ENCODE results near the gene S100A3.
A peak's percentile ranks its signal among the peaks of the same experiment; 100 is the strongest.
"Not testable (repeated sequence)": the region's sequence is repeated elsewhere in the genome, so short reads cannot be mapped to it uniquely, and the experiment has no call there.

Gene S100A3

DNA sequence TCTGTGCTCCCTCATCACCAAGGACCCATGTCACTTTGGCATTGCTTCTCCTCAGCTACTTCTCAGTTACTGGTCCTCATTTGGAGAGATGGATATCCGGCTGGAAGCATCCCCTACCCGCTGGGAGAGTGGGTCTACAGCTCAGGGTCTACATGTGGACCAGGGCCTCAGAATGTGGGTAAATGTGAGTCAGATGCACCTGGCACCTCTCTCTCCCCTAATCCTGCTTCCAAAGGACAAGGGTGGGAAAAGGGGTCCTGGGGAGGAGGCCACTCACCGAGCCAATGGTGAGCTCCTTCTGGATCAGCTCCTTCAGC lies 14.2 kb downstream of the S100A3 start:
- DNase-seq (ENCODE audit: low spot score) = no peak

GRCh38 chr1:153534226-153534924 lies 14.7 kb downstream of the S100A3 start:
- DNase-seq (ENCODE audit: low spot score) = no peak

DNA sequence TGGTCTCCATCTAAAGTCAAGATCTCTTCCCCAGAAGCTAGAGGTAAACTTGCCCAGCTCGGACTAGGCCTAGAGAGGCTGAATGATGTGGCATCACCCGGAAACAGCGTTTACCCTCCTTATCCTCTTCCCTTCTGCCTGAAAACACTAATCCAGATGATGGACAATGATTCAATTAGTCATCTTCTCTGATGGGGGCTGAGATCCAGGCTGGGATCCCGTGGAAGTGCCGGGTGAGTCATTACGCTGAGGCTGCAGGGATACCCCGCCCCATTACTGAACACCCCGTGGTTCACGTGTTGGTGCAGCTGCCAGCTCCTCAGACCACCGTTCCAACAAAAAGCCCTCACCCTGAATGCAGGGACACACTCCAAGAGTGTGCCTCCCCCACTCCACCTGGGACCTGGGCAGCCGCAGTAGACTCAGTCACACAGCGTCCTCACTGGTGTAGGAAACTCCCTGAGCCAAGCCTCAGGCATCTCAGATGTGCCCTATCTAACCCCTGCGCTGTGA lies 15.3 kb downstream of the S100A3 start:
- DNase-seq (ENCODE audit: low spot score) = no peak

DNA sequence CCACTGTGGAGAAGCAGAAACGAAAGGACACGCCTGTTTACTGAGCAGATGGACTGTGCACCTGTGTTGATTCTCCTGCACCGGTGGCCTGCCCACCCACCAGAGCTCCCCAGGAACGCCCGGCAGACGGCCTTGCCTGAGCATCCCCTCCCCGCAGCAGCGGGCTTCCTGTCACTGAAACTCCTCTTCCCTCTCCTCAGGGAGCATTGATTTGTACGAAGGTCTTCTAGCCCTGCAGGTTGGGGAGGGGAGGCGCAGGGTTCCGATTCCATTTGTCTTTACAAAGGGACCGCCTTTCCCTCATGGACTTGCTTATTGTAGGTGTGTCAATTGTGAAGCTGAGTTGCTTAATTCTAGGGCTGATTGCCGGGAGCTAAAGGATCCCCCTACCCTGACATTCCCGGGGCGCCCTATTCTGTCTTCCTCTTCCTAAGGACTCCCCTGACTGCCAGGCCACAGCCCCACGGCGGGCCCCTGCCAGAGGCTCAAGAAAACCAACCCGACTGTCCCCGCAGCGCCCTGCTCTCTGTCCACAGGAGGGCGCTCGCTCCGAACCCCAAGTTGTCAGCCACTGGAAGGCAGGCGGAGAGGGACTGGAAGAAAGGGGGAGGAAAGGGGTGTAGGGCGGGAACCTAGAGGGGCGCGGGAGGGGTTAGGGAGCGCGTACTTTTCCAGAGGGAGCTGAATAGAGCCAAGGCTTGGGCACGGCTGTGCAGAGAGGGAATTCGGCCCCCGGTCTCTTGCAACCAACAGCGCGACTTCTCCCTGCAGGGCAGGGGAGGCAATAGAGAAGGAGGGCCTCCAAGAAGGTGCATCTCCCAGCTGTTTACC lies 16.1 kb downstream of the S100A3 start:
- DNase-seq (ENCODE audit: low spot score) = peak; percentile 79

- peak; percentile 71 for DNase-seq (ENCODE audit: low spot score)
Observed at GRCh38 chr1:153532181-153532580, 16.9 kb downstream of the S100A3 start.

DNA sequence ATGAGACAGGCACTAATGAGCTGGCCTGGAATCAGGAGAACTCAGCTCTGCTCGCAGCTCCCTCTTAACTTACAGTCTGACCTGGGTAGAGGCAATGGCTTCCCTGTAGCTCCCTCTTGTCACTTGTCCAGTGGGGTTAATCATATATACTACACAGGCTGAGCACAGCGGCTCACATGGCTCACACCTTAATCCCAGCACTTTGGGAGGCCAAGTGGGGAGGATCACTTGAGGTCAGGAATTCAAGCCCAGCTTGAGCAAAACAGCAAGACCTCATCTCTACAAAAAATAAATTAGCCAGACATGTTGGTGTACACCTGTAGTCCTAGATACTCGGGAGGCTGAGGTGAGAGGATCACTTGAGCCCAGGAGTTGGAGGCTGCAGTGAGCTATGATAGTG lies 17.4 kb downstream of the S100A3 start:
- DNase-seq (ENCODE audit: low spot score) = no peak

DNA sequence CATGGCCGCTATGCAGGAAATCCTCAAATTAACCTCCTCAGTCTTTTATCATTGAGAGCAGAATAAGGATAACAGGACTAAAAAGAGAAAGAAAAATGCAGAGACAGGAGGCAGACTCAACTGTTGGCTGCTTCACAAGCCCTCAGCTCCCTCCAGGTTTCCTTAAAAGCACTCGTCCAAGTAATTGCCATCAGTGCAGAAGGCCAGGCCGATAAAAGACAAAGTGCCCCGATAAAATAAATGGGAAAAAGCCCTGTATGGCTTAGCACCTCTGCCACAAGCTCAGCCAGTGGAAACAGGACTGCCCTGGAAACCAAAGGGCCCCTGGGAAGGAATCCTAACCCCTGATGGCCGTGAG lies 21.4 kb downstream of the S100A3 start:
- no peak for DNase-seq (ENCODE audit: low spot score)

DNA sequence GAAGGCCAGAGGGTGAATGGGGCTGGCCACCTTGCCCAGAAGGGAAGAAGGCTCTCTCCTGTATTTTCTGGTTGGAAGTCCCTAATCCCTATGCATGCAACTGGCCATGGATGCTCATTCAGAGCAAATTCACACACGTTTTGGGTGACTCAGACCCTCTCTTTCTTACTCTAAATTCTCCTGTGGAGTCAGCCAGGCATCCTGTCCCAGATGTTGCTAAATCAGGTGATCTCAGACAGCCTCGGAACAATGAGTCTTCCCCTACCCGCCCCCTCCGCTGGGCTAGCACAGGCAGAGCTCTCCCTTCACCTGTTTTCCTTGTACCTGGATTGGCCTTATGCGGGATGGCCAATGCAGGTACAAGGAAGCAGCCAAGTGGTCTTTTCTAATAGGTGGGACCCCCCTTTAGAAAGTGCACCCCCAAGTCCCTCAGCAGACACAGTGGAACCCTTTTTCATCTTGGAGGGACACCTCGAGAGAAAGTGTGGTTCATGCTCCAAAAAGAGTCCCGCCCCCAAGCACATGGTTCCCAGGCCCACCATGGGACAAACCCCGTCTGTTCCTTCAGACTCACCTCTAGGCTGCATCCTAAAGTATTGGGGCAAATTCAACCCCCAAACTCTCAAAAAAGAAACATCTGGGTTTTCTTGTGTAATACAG lies 21.9 kb downstream of the S100A3 start:
- no peak for DNase-seq (ENCODE audit: low spot score)

- DNase-seq (ENCODE audit: low spot score) = no peak
Observed at GRCh38 chr1:153526132-153526543, 22.9 kb downstream of the S100A3 start.

DNA sequence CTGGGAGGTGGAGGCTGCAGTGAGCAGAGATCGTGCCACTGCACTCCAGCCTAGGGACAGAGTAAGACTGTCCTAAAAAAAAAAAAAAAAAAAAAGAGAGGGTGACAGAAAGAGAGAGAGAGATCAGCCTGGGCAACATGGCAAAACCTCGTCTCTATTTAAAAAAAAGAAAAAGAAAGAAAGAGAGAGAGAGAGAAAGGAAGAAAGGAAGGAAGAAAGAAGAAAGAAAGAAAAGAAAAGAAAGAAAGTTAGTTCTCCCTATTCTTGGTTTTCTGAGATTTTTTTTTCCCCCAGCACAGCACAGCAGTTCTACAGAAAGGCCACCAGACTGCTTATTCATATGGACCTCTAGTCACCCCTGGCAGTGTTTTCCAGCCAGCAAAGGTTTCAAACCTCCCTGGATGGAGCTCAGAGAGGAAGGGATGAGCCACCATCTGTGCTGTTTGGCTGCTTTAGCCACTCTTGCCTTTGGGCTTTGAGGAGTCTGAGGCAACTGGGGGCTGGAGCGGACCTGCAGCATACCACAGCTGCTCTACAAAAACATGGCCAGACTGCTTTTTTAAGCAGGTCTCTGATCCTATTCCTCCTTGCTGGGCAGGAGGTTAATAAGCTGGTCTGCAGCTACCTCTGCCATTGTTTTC lies 23.9 kb downstream of the S100A3 start:
- DNase-seq (ENCODE audit: low spot score) = no peak

- not testable (repeated sequence) for DNase-seq (ENCODE audit: low spot score)
Observed at GRCh38 chr1:153522353-153523048, 26.6 kb downstream of the S100A3 start.

DNA sequence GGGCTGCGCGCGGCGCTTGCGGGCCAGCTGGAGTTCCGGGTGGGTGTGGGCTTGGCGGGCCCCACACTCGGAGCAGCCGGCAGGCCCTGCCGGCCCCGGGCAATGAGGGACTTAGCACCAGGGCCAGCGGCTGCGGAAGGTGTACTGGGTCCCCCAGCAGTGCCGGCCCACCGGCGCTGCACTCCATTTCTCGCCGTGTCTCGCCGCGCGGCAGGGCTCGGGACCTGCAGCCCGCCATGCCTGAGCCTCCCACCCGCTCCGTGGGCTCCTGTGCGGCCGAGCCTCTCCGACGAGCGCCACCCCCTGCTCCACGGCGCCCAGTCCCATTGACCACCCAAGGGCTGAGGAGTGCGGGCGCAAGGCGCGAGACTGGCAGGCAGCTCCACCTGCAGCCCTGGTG lies 27.2 kb downstream of the S100A3 start:
- DNase-seq (ENCODE audit: low spot score) = not testable (repeated sequence)

GRCh38 chr1:153520818-153521476 lies 28.1 kb downstream of the S100A3 start:
- no peak for DNase-seq (ENCODE audit: low spot score)

DNA sequence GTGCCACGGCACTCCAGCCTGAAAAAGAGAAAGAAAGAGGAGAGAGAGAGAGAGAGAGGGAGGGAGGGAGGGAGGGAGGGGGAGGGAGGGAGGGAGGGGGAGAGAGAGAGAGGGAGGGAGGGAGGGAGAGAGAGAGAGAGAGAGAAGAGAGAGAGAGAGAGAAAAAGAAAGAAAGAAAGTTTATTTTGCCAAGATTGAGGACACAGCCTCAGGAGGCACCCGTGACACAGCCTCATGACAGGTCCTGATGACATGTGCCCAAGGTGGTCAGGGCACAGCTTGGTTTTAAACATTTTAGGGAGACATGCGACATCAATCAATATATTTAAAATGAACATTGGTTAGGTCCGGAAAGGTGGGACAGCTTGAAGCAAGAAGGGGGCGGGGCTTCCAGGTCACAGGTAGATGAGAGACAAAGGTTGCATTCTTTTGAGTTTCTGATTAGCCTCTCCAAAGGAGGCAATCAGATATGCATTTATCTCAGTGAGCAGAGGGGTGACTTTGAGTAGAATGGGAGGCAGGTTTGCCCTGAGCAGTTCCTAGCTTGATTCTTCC lies 28.8 kb downstream of the S100A3 start:
- not testable (repeated sequence) for DNase-seq (ENCODE audit: low spot score)

DNA sequence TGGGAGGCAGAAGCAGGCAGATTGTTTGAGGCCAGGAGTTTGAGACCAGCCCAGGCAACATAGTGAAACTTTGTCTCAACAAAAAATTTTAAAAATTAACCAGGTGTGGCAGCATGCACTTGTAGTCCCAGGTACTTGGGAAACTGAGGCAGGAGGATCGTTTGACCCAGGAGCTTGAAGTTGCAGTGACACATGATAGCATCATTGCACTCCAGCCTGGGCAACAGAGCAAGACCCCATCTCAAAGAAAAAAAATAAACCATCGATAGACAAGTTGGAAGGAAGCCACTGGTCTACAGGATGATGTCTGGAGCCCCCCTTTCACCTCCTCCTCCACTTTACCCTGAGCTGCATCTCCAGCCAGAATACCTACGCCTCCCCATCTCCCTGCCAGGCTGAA lies 29.8 kb downstream of the S100A3 start:
- DNase-seq (ENCODE audit: low spot score) = no peak

DNA sequence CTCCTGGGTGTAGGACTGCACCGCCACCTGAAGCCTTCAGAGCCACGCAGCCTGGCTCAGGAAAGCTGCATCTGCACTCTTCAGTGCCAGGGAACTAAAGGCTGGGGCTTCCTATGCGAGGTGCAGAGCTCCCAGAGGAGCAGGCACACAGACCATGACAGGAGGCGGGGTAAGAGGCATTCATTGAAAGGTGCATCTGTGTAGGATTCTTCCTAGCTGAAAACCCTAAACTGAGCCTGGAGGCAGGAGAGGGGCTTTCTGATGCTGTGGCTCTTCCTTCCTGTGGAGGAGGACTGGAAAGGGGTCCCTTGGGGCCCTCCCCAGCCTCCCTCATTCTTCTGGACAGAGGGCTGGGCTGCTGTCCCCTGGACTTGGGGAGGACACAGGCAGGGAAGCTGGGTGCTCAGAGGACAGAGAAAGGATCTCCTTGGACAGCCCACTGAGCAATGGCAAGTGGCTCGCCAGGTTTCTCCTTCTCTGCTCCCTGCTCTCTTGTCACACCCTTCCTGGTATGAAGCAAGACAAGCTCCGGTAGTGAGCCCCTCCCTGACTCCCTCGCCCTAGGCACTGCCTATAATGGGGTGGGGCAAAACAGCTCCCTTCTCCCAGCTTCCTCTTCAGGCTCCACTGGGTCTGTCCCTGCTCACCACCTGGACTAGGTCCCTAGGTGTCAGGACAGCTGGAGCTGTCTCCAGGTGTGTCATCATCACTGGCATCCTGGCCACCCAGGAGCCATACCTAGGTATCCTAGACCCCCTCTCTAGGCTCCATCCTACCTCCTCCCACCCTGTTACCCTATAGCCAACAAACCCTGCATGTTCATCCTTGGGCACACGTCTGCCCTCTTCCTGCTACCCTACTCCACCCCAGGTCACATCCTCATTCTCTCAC lies 33.3 kb downstream of the S100A3 start:
- no peak for DNase-seq (ENCODE audit: low spot score)

GRCh38 chr1:153513666-153514065 lies 35.4 kb downstream of the S100A3 start:
- DNase-seq (ENCODE audit: low spot score) = no peak

DNA sequence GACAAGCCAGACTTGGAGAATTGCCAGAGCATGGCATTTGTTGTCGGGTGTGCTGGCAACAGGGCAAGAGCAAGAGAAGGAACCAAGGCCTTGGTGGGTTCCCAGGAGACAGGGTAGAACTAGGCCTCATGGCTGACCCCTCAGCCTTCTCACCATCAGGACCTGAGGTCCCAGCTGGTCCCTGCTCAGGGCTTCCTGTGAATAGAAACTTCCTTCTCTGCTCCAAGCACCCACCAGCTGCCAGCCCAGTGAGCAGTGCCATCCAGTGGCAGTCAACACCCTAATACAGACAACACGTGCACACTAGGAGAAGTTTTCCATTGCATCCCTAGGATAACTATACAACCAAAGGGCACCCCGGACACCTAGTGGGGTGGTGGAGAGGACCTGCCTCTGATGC lies 36.0 kb downstream of the S100A3 start:
- DNase-seq (ENCODE audit: low spot score) = no peak

- DNase-seq (ENCODE audit: low spot score) = peak; percentile 79
Observed at GRCh38 chr1:153510984-153511410, 38.1 kb downstream of the S100A3 start.

All from CD4-positive, alpha-beta T cell treated with Interleukin-6 at 100 ng/mL for 8 hours (primary cell).